HepG2 (cell line): ENCODE data around the gene PSRC1. TPM values are rescaled to one million over a fixed set of nuclear protein-coding genes. Genes with fewer than 3 reads are reported as not detected.

Experiments used
- BORCS8-MEF2B ChIP-seq: sonication (generic); formaldehyde crosslinking; IDR thresholded peaks from 2 replicates; pipeline ENCODE4 v1.8.0; 2022; ENCODE audit warnings: mild to moderate bottlenecking, missing genetic modification reagents
- CBFB ChIP-seq: sonication (generic); formaldehyde crosslinking; IDR thresholded peaks from 2 replicates; pipeline ENCODE4 v1.4.0; 2020; ENCODE audit warnings: missing genetic modification reagents
- DPF2 ChIP-seq: sonication (generic); formaldehyde crosslinking; IDR thresholded peaks from 2 replicates; pipeline ENCODE4 v1.4.0; 2020; ENCODE audit warnings: mild to moderate bottlenecking, low read depth, missing genetic modification reagents, borderline replicate concordance
- GPN1 ChIP-seq: sonication (generic); formaldehyde crosslinking; IDR thresholded peaks from 2 replicates; pipeline ENCODE4 v1.5.1; 2020; ENCODE audit warnings: missing genetic modification reagents, borderline replicate concordance
- GTF3A ChIP-seq: sonication (generic); formaldehyde crosslinking; conservative IDR thresholded peaks from 2 replicates; pipeline ENCODE4 v1.4.0; 2020; ENCODE audit warnings: mild to moderate bottlenecking, missing genetic modification reagents
- HOXA5 ChIP-seq: sonication (generic); formaldehyde crosslinking; IDR thresholded peaks from 2 replicates; pipeline ENCODE4 v1.4.0; 2020; ENCODE audit warnings: missing genetic modification reagents
- JARID2 ChIP-seq: sonication (generic); formaldehyde crosslinking; IDR thresholded peaks from 2 replicates; pipeline ENCODE4 v1.8.1; 2023; ENCODE audit warnings: missing genetic modification reagents, inconsistent platforms; ENCODE audit not compliant: insufficient replicate concordance
- MAFF ChIP-seq: IDR thresholded peaks from 2 replicates; pipeline ENCODE4 v1.6.1; 2011; ENCODE audit warnings: low read depth, low read length, improper control_type of control experiment
- NFE2L2 ChIP-seq: fragments of 150-350 bp; IDR thresholded peaks from 2 replicates; pipeline ENCODE4 v1.6.1; 2014; ENCODE audit warnings: low read length
- NONO ChIP-seq, 2 experiments: fragments of 450-650 bp in 1 of 2; sonication (generic) in 1 of 2; formaldehyde crosslinking in 1 of 2; IDR thresholded peaks in 1 of 2; conservative IDR thresholded peaks in 1 of 2; 2 replicates each; pipeline versions ENCODE4 v1.6.1 to v1.8.0; 2017 to 2022; ENCODE audit warnings: mild to moderate bottlenecking in 1 of 2, missing genetic modification reagents in 1 of 2, moderate library complexity in 1 of 2
- NR1H2 ChIP-seq: sonication (generic); formaldehyde crosslinking; IDR thresholded peaks from 2 replicates; pipeline ENCODE4 v1.8.1; 2022; ENCODE audit warnings: low read depth, missing genetic modification reagents, borderline replicate concordance
- PAX8 ChIP-seq: sonication (generic); formaldehyde crosslinking; IDR thresholded peaks from 2 replicates; pipeline ENCODE4 v1.8.0; 2022; ENCODE audit warnings: mild to moderate bottlenecking, missing genetic modification reagents, borderline replicate concordance
- REL ChIP-seq: sonication (generic); formaldehyde crosslinking; conservative IDR thresholded peaks from 2 replicates; pipeline ENCODE4 v1.8.0; 2022; ENCODE audit warnings: mild to moderate bottlenecking, missing genetic modification reagents, moderate library complexity
- RFXAP ChIP-seq: sonication (generic); formaldehyde crosslinking; IDR thresholded peaks from 2 replicates; pipeline ENCODE4 v1.4.0; 2020; ENCODE audit warnings: missing genetic modification reagents, borderline replicate concordance
- RXRB ChIP-seq: IDR thresholded peaks from 2 replicates; pipeline ENCODE4 v1.6.1; 2016; ENCODE audit warnings: borderline replicate concordance, missing genetic modification reagents, missing compliant biosample characterization
- TBX3 ChIP-seq: fragments of 450-650 bp; IDR thresholded peaks from 2 replicates; pipeline ENCODE4 v1.6.1; 2017; ENCODE audit warnings: antibody characterized with exemption, mild to moderate bottlenecking, inconsistent platforms, borderline replicate concordance
- ZBTB2 ChIP-seq: sonication (generic); formaldehyde crosslinking; IDR thresholded peaks from 2 replicates; pipeline ENCODE4 v1.8.0; 2022; ENCODE audit warnings: low read depth, missing genetic modification reagents
- ZFP41 ChIP-seq: sonication (generic); formaldehyde crosslinking; IDR thresholded peaks from 2 replicates; pipeline ENCODE4 v1.4.0; 2020; ENCODE audit warnings: mild to moderate bottlenecking, missing genetic modification reagents, borderline replicate concordance
- ZFP91 ChIP-seq: sonication (generic); formaldehyde crosslinking; IDR thresholded peaks from 2 replicates; pipeline ENCODE4 v1.9.0; 2022; ENCODE audit warnings: missing genetic modification reagents, mild to moderate bottlenecking, borderline replicate concordance
- ZFX ChIP-seq: sonication (generic); formaldehyde crosslinking; IDR thresholded peaks from 2 replicates; pipeline ENCODE4 v1.4.0; 2020; ENCODE audit warnings: mild to moderate bottlenecking, low read depth, missing genetic modification reagents, moderate library complexity
- ZNF33A ChIP-seq: sonication (generic); formaldehyde crosslinking; IDR thresholded peaks from 2 replicates; pipeline ENCODE4 v1.5.1; 2020; ENCODE audit warnings: missing genetic modification reagents, mild to moderate bottlenecking, moderate library complexity, borderline replicate concordance
- ZNF343 ChIP-seq: sonication (generic); formaldehyde crosslinking; IDR thresholded peaks from 2 replicates; pipeline ENCODE4 v1.4.0; 2020; ENCODE audit warnings: mild to moderate bottlenecking, missing genetic modification reagents
- ZNF432 ChIP-seq: sonication (generic); formaldehyde crosslinking; IDR thresholded peaks from 2 replicates; pipeline ENCODE4 v1.5.0; 2020; ENCODE audit warnings: missing genetic modification reagents, mild to moderate bottlenecking, borderline replicate concordance
- ZNF556 ChIP-seq: sonication (generic); formaldehyde crosslinking; IDR thresholded peaks from 2 replicates; pipeline ENCODE4 v1.4.0; 2020; ENCODE audit warnings: mild to moderate bottlenecking, missing genetic modification reagents, borderline replicate concordance
- ZNF614 ChIP-seq: IDR thresholded peaks from 2 replicates; pipeline ENCODE4 v1.6.1; 2018; ENCODE audit warnings: missing biosample characterization, missing genetic modification reagents, inconsistent platforms, borderline replicate concordance
- ZNF7 ChIP-seq: IDR thresholded peaks from 2 replicates; pipeline ENCODE4 v1.6.1; 2016; ENCODE audit warnings: missing biosample characterization, missing genetic modification reagents
- ZSCAN29 ChIP-seq: sonication (generic); formaldehyde crosslinking; conservative IDR thresholded peaks from 2 replicates; pipeline ENCODE4 v1.4.0; 2020; ENCODE audit warnings: mild to moderate bottlenecking, missing genetic modification reagents
- ZSCAN30 ChIP-seq: sonication (generic); formaldehyde crosslinking; IDR thresholded peaks from 2 replicates; pipeline ENCODE4 v1.5.0; 2020; ENCODE audit warnings: mild to moderate bottlenecking, missing genetic modification reagents
- polyA plus RNA-seq, 8 experiments: library from polyadenylated mRNA; depleted of rRNA in 3 of 8; stranded (reverse) in 7 of 8; unstranded in 1 of 8; fragments of >200 nt; fragmentation: Illumina TruSeq in 4 of 8; extraction: Trizol in 4 of 8; gene quantifications; 2 replicates each; pipeline versions ENCODE4 v1.2.1 to v1.2.3, GENCODE V29; 2011 to 2016; ENCODE audit warnings: low read depth in 4 of 8, missing spikeins in 1 of 8, mixed read lengths in 1 of 8; ENCODE audit not compliant: insufficient read depth in 1 of 8
- total RNA-seq, 5 experiments: library from RNA; depleted of rRNA; stranded (reverse); fragments of >200 nt; fragmentation: Illumina TruSeq; extraction: Trizol; gene quantifications; 2 replicates each; pipeline ENCODE4 v1.2.3, GENCODE V29; 2016; ENCODE audit warnings: low read depth in 1 of 5

The PSRC1 gene
- total and polyA plus RNA-seq, 2 of the 13 experiments (the other 11 are each of a cell fraction or from before 2014, with no cell fraction given): 28.6 to 30.3 TPM

GRCh38 chr1:109263597-109264378 is 19.2 kb downstream of the PSRC1 start (continued):
- TF ChIP-seq NONO (IDR thresholded peaks at IDR 0.05) (no peak), NONO (CRISPR knock-in tag; conservative IDR thresholded peaks at IDR 0.05) (peak; percentile 98), MAFF (no peak), REL (CRISPR knock-in tag) (peak; percentile 80; the same call in 1 of the 2 replicates), DPF2 (CRISPR knock-in tag) (peak; percentile 66), ZNF343 (CRISPR knock-in tag) (peak; percentile 43; the same call in 1 of the 2 replicates), RXRB (peak; percentile 77; the same call in 1 of the 2 replicates), BORCS8-MEF2B (CRISPR knock-in tag) (peak; percentile 89), ZNF432 (CRISPR knock-in tag) (no peak), ZBTB2 (CRISPR knock-in tag) (no peak; the same call in 1 of the 2 replicates), ZNF7 (CRISPR knock-in tag) (no peak), TBX3 (no peak), RFXAP (CRISPR knock-in tag) (peak; percentile 41; the same call in 1 of the 2 replicates), ZNF33A (CRISPR knock-in tag) (no peak), ZFP91 (CRISPR knock-in tag) (peak; percentile 96), GTF3A (CRISPR knock-in tag) (peak; percentile 67; the same call in 1 of the 2 replicates), PAX8 (0 out of 2 replicates have a peak, but pooled peaks have one; percentile 48), CBFB (CRISPR knock-in tag) (peak; percentile 80), ZNF614 (CRISPR knock-in tag) (peak; percentile 53; the same call in 1 of the 2 replicates), NFE2L2 (no peak), ZFP41 (CRISPR knock-in tag) (no peak), ZSCAN30 (CRISPR knock-in tag) (no peak), ZNF556 (CRISPR knock-in tag) (peak; percentile 94), GPN1 (CRISPR knock-in tag) (no peak), NR1H2 (CRISPR knock-in tag) (no peak), JARID2 (no peak), ZFX (peak; percentile 92), ZSCAN29 (CRISPR knock-in tag) (peak; percentile 90; the same call in 1 of the 2 replicates), HOXA5 (CRISPR knock-in tag) (peak; percentile 84; the same call in 1 of the 2 replicates)
